IMR-90 (cell line): ENCODE results near the gene PPFIA2. TPM values are rescaled to one million over a fixed set of nuclear protein-coding genes. Genes with fewer than 3 reads are reported as not detected.

Experiments used
- ATAC-seq: fragments of 200-7000 bp; cut with Tn5 transposase; 2 replicates; pipeline ENCODE4 v1.9.1; 2020; ENCODE audit warnings: low read depth, mild to moderate bottlenecking, moderate library complexity
- BruUV-seq: library from RNA; stranded (reverse); fragments of 400-500 nt; replicated peaks from 2 replicates; lab custom pipeline; 2021; lab: Mats Ljungman, UMichigan
- CTCF ChIA-PET: fragments of 300-600 bp; formaldehyde crosslinking; extraction: SDS; loops from one replicate; lab custom pipeline; 2021; ENCODE audit warnings: antibody characterized with exemption; lab: Yijun Ruan, JAX
- POLR2A ChIA-PET: fragments of 300-600 bp; sonication (Branson Sonifier 250); formaldehyde crosslinking; loops from one replicate; lab custom pipeline; 2022; ENCODE audit warnings: antibody characterized with exemption; ENCODE audit not compliant: unreplicated experiment; lab: Charles Lee
- DNase-seq: peaks from one replicate; pipeline ENCODE4 v3.0.0; 2013
- H2AFZ ChIP-seq: replicated peaks from 2 replicates; pipeline ENCODE3; 2013; ENCODE audit warnings: low read length, mild to moderate bottlenecking; ENCODE audit not compliant: poor library complexity
- H2AK5ac ChIP-seq: 2 replicates; pipeline ENCODE4 v1.6.1; 2013; ENCODE audit warnings: low read depth, low read length, inconsistent platforms
- H2AK9ac ChIP-seq: replicated peaks from 2 replicates; pipeline ENCODE3; 2013; ENCODE audit warnings: mild to moderate bottlenecking, low read depth, low read length, moderate library complexity; ENCODE audit not compliant: poor library complexity
- H2BK120ac ChIP-seq: 2 replicates; pipeline ENCODE4 v1.6.1; 2013; ENCODE audit warnings: low read depth, low read length, inconsistent platforms
- H2BK15ac ChIP-seq: 3 replicates; pipeline ENCODE4 v1.6.1; 2013; ENCODE audit warnings: low read depth, low read length, inconsistent platforms
- H2BK20ac ChIP-seq: 2 replicates; pipeline ENCODE4 v1.6.1; 2013; ENCODE audit warnings: low read depth, mild to moderate bottlenecking, inconsistent platforms, low read length, moderate library complexity
- H2BK5ac ChIP-seq: 2 replicates; pipeline ENCODE4 v1.6.1; 2013; ENCODE audit warnings: mild to moderate bottlenecking, low read depth, low read length, inconsistent platforms; ENCODE audit not compliant: poor library complexity, severe bottlenecking
- H3K14ac ChIP-seq: replicated peaks from 2 replicates; pipeline ENCODE4 v1.6.1; 2013; ENCODE audit warnings: low read depth, low read length, inconsistent platforms
- H3K18ac ChIP-seq: 2 replicates; pipeline ENCODE4 v1.6.1; 2013; ENCODE audit warnings: low read depth, low read length, control low read depth
- H3K23ac ChIP-seq: 2 replicates; pipeline ENCODE4 v1.6.1; 2013; ENCODE audit warnings: low read depth, low read length, inconsistent platforms
- H3K27ac ChIP-seq: 2 replicates; pipeline ENCODE4 v1.5.1; 2013; ENCODE audit warnings: mild to moderate bottlenecking, control low read depth, low read length; ENCODE audit not compliant: insufficient read depth
- H3K27me3 ChIP-seq: 2 replicates; pipeline ENCODE4 v1.6.1; 2013; ENCODE audit warnings: low read length; ENCODE audit not compliant: control insufficient read depth, insufficient read depth
- H3K36me3 ChIP-seq: 2 replicates; pipeline ENCODE4 v1.6.1; 2013; ENCODE audit warnings: low read length, mixed read lengths; ENCODE audit not compliant: control insufficient read depth, insufficient read depth
- H3K4ac ChIP-seq: 2 replicates; pipeline ENCODE4 v1.6.1; 2013; ENCODE audit warnings: low read depth, low read length, inconsistent platforms
- H3K4me1 ChIP-seq: 2 replicates; pipeline ENCODE4 v1.6.1; 2013; ENCODE audit warnings: low read length, mixed read lengths; ENCODE audit not compliant: control insufficient read depth, insufficient read depth
- H3K4me2 ChIP-seq: 2 replicates; pipeline ENCODE4 v1.6.1; 2013; ENCODE audit warnings: low read depth, mild to moderate bottlenecking, control low read depth, low read length, moderate library complexity
- H3K4me3 ChIP-seq: 2 replicates; pipeline ENCODE4 v1.5.1; 2013; ENCODE audit warnings: low read depth, mild to moderate bottlenecking, control low read depth, low read length, moderate library complexity; ENCODE audit not compliant: insufficient read depth
- H3K56ac ChIP-seq: 2 replicates; pipeline ENCODE4 v1.6.1; 2013; ENCODE audit warnings: low read length, inconsistent platforms; ENCODE audit not compliant: insufficient read depth; ENCODE audit errors: extremely low read depth
- H3K79me1 ChIP-seq, 2 experiments: 2 replicates each; pipeline ENCODE4 v1.6.1; 2013; ENCODE audit warnings: low read length in 2 of 2, inconsistent platforms in 1 of 2, low read depth in 1 of 2
- H3K9ac ChIP-seq: 2 replicates; pipeline ENCODE4 v1.6.1; 2013; ENCODE audit warnings: low read depth, low read length, control low read depth
- H3K9me1 ChIP-seq: 2 replicates; pipeline ENCODE4 v1.6.1; 2013; ENCODE audit warnings: low read length, inconsistent platforms; ENCODE audit not compliant: insufficient read depth
- H3K9me3 ChIP-seq: 2 replicates; pipeline ENCODE4 v1.6.1; 2013; ENCODE audit warnings: low read length; ENCODE audit not compliant: control insufficient read depth, insufficient read depth
- H4K20me1 ChIP-seq: 2 replicates; pipeline ENCODE4 v1.6.1; 2013; ENCODE audit warnings: low read length, inconsistent platforms; ENCODE audit not compliant: insufficient read depth
- H4K5ac ChIP-seq: 2 replicates; pipeline ENCODE4 v1.6.1; 2013; ENCODE audit warnings: mild to moderate bottlenecking, low read depth, low read length, control low read depth
- H4K8ac ChIP-seq, 2 experiments: 2 replicates each; pipeline ENCODE4 v1.6.1; 2013; ENCODE audit warnings: low read depth in 2 of 2, low read length in 2 of 2, control low read depth in 1 of 2, inconsistent platforms in 1 of 2
- H4K91ac ChIP-seq: 2 replicates; pipeline ENCODE4 v1.6.1; 2013; ENCODE audit warnings: low read depth, low read length, inconsistent platforms; ENCODE audit not compliant: insufficient read depth
- BHLHE40 ChIP-seq: fragments of 150-350 bp; IDR thresholded peaks from 2 replicates; pipeline ENCODE4 v1.6.1; 2016; ENCODE audit warnings: mild to moderate bottlenecking, low read depth, low read length
- CEBPB ChIP-seq: IDR thresholded peaks from 2 replicates; pipeline ENCODE4 v1.6.1; 2012; ENCODE audit warnings: low read depth, low read length, improper control_type of control experiment
- FOS ChIP-seq: fragments of 150-350 bp; IDR thresholded peaks from 2 replicates; pipeline ENCODE4 v1.6.1; 2016; ENCODE audit warnings: low read depth, low read length
- RFX5 ChIP-seq: IDR thresholded peaks from 2 replicates; pipeline ENCODE4 v1.8.0; 2012; ENCODE audit warnings: low read depth, mild to moderate bottlenecking, low read length, moderate library complexity
- SMC3 ChIP-seq: fragments of 150-350 bp; IDR thresholded peaks from 2 replicates; pipeline ENCODE4 v1.6.1; 2016; ENCODE audit warnings: low read depth, mild to moderate bottlenecking, antibody characterized with exemption, low read length, moderate library complexity
- dilution Hi-C: fragments of 300-500 bp; cut with HindIII; formaldehyde crosslinking; loops from one replicate; pipeline ENCODE4 v1.14.3; 2018; ENCODE audit warnings: low sequenced_read_pairs; ENCODE audit not compliant: unreplicated experiment
- in situ Hi-C: fragments of 300-500 bp; cut with MboI; formaldehyde crosslinking; loops from 3 replicates; pipeline ENCODE4 v1.14.3; 2019; ENCODE audit warnings: low sequenced_read_pairs, inconsistent platforms, mixed read lengths
- intact Hi-C: fragments of 100-400 bp; cut with micrococcal nuclease; formaldehyde crosslinking; loops from 2 replicates; pipeline ENCODE4 v1.10.0; 2022
- polyA plus RNA-seq, 3 experiments: library from polyadenylated mRNA; depleted of rRNA; stranded (reverse); fragments of >200 nt; gene quantifications; 2 replicates each; pipeline ENCODE4 v1.2.3, GENCODE V29; 2012; ENCODE audit warnings: low replicate concordance in 1 of 3
- total RNA-seq: library from RNA; depleted of rRNA; stranded (reverse); fragments of >200 nt; gene quantifications from 2 replicates; pipeline ENCODE4 v1.2.3, GENCODE V29; 2012
- TF ChIP-seq, protein P1 (sequence below): fragments of 150-350 bp; IDR thresholded peaks from 2 replicates; pipeline ENCODE4 v1.6.1; 2017; ENCODE audit warnings: mild to moderate bottlenecking, antibody characterized with exemption, low read length, low read depth
- TF ChIP-seq, protein P2 (sequence below): conservative IDR thresholded peaks from 2 replicates; pipeline ENCODE4 v1.5.1; 2012; ENCODE audit warnings: mild to moderate bottlenecking, low read depth, low read length, improper control_type of control experiment
- TF ChIP-seq, protein P3 (sequence below): fragments of 150-350 bp; IDR thresholded peaks from 2 replicates; pipeline ENCODE4 v1.6.1; 2016; ENCODE audit warnings: low read depth, mild to moderate bottlenecking, low read length, moderate library complexity, borderline replicate concordance

Gene PPFIA2
- total and polyA plus RNA-seq, 2 of the 4 experiments (the other 2 are of a cell fraction), result 0.29 to 1.3 TPM

DNA sequence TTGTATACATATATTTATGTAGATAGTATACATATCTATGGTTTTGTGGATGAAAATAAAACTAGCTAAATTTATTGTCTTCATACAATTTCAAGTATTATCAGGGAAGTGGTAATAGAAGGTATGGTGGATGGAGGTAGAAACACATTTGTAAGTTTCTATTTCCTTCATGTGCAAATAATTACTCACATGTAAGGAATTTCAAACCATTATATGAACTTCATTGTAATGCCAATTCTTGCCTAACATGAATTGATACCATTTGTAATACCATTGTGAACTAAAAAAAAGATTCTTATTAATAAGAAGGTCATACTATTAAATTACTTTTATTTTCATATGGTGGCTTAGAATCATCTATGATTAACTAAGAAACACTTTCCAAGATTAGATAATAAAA is 20.1 kb upstream of the PPFIA2 start:
- Histone ChIP-seq H3K56ac (no peak overlapping the region), H2BK5ac (no peak overlapping the region), H3K4me3 (no peak overlapping the region), H4K91ac (no peak overlapping the region), H3K27ac (no peak overlapping the region), H3K9me1 (no peaks in the 10 kb centered on the region), H3K4ac (no peak overlapping the region), H2BK120ac (no peak overlapping the region), H2AK9ac (no peak overlapping the region), H3K9me3 (no peaks in the 10 kb centered on the region; the same call in 1 of the 2 replicates), H3K9ac (no peak overlapping the region), H3K14ac (no peak overlapping the region), H2AFZ (no peak overlapping the region), H2AK5ac (no peak overlapping the region), H2BK15ac (no peak overlapping the region), H2BK20ac (no peak overlapping the region), H3K36me3 (no peaks in the 10 kb centered on the region), H3K4me2 (no peak overlapping the region), H4K8ac (no peak overlapping the region), H3K18ac (no peak overlapping the region), H3K4me1 (no peaks in the 10 kb centered on the region), H4K20me1 (no peaks in the 10 kb centered on the region), H3K23ac (no peak overlapping the region), H3K27me3 (no peaks in the 10 kb centered on the region), H3K79me1 (no peaks in the 10 kb centered on the region), H4K5ac (no peak overlapping the region)
- ATAC-seq (no peak), DNase-seq (no peak)
- dilution Hi-C loops (no loop called here), in situ Hi-C loops (no loop called here), intact Hi-C loops (no loop called here)
- CTCF ChIA-PET, result interaction anchor here (0.7 kb wide), 1 partner anchor 102 kb away, joined by 4 read pairs; no protein-coding TSS in a partner anchor
- TF ChIP-seq FOS (no peak), CEBPB (no peak), BHLHE40 (no peak), SMC3 (no peak), RFX5 (no peak)
- TF ChIP-seq, protein P1, sequence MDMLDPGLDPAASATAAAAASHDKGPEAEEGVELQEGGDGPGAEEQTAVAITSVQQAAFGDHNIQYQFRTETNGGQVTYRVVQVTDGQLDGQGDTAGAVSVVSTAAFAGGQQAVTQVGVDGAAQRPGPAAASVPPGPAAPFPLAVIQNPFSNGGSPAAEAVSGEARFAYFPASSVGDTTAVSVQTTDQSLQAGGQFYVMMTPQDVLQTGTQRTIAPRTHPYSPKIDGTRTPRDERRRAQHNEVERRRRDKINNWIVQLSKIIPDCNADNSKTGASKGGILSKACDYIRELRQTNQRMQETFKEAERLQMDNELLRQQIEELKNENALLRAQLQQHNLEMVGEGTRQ, result no peak
- TF ChIP-seq, protein P2, sequence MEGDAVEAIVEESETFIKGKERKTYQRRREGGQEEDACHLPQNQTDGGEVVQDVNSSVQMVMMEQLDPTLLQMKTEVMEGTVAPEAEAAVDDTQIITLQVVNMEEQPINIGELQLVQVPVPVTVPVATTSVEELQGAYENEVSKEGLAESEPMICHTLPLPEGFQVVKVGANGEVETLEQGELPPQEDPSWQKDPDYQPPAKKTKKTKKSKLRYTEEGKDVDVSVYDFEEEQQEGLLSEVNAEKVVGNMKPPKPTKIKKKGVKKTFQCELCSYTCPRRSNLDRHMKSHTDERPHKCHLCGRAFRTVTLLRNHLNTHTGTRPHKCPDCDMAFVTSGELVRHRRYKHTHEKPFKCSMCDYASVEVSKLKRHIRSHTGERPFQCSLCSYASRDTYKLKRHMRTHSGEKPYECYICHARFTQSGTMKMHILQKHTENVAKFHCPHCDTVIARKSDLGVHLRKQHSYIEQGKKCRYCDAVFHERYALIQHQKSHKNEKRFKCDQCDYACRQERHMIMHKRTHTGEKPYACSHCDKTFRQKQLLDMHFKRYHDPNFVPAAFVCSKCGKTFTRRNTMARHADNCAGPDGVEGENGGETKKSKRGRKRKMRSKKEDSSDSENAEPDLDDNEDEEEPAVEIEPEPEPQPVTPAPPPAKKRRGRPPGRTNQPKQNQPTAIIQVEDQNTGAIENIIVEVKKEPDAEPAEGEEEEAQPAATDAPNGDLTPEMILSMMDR, result no peak
- TF ChIP-seq, protein P3, sequence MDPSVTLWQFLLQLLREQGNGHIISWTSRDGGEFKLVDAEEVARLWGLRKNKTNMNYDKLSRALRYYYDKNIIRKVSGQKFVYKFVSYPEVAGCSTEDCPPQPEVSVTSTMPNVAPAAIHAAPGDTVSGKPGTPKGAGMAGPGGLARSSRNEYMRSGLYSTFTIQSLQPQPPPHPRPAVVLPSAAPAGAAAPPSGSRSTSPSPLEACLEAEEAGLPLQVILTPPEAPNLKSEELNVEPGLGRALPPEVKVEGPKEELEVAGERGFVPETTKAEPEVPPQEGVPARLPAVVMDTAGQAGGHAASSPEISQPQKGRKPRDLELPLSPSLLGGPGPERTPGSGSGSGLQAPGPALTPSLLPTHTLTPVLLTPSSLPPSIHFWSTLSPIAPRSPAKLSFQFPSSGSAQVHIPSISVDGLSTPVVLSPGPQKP, result no peak
- BruUV-seq, result no TSS peak
- POLR2A ChIA-PET, result no interaction called here
